ENCODE data around the gene SRRM5. TPM values are rescaled to one million over a fixed set of nuclear protein-coding genes. Genes with fewer than 3 reads are reported as not detected.

The SRRM5 gene
- total and polyA plus RNA-seq, 2 of the 13 experiments (the other 11 are each of a cell fraction or from before 2014, with no cell fraction given) = 0.11 to 0.16 TPM

GRCh38 chr19:43594081-43594697 is 17.7 kb upstream of the SRRM5 start (continued):
- TF ChIP-seq ZNF407 (CRISPR knock-in tag; IDR thresholded peaks at IDR 0.05; ENCODE audit: not compliant biosample characterization) = no peak
- TF ChIP-seq ZMYM3 (CRISPR knock-in tag; IDR thresholded peaks at IDR 0.05) = 0 out of 2 replicates have a peak, but pooled peaks have one; percentile 4
- no peak for TF ChIP-seq ARNT (IDR thresholded peaks at IDR 0.05)
- no peak for TF ChIP-seq REST (IDR thresholded peaks at IDR 0.05; ENCODE audit: borderline replicate concordance in 1 of 2, low read depth in 1 of 2, low read length in 2 of 2)
- TF ChIP-seq ZNF24 (IDR thresholded peaks at IDR 0.05) = no peak
- TF ChIP-seq ZNF770 (CRISPR knock-in tag; IDR thresholded peaks at IDR 0.05) = peak; percentile 87
- TF ChIP-seq ZNF660 (CRISPR knock-in tag; IDR thresholded peaks at IDR 0.05; ENCODE audit: borderline replicate concordance, low read depth) = no peak

All from HepG2 (cell line).